Activated naive CD4-positive, alpha-beta T cell treated with anti-CD3 and anti-CD28 coated beads, Interleukin-2, amount 50 U/mL, for 24 hours (primary cell): ENCODE results near the gene TNNT2.

Experiments
- H3K27ac Mint-ChIP-seq: one replicate; pipeline ENCODE4 v1.8.0; 2021; ENCODE audit warnings: mild to moderate bottlenecking, mixed read lengths
- H3K27me3 Mint-ChIP-seq: one replicate; pipeline ENCODE4 v1.8.0; 2021; ENCODE audit warnings: mixed read lengths
- H3K36me3 Mint-ChIP-seq: one replicate; pipeline ENCODE4 v1.8.0; 2021; ENCODE audit warnings: mixed read lengths
- H3K4me1 Mint-ChIP-seq: one replicate; pipeline ENCODE4 v1.8.0; 2021; ENCODE audit warnings: mixed read lengths
- H3K4me3 Mint-ChIP-seq: one replicate; pipeline ENCODE4 v1.8.0; 2021; ENCODE audit warnings: mild to moderate bottlenecking, mixed read lengths
- H3K9me3 Mint-ChIP-seq: one replicate; pipeline ENCODE4 v1.8.0; 2021; ENCODE audit warnings: mixed read lengths

Gene TNNT2

GRCh38 chr1:201328576-201328975 is 48.9 kb downstream of the TNNT2 start:
- Mint-ChIP-seq H3K36me3 (no peaks in the 10 kb centered on the region), H3K4me1 (no peaks in the 10 kb centered on the region), H3K27me3 (no peaks in the 10 kb centered on the region), H3K27ac (no peak overlapping the region), H3K4me3 (no peak overlapping the region), H3K9me3 (no peaks in the 10 kb centered on the region)

DNA sequence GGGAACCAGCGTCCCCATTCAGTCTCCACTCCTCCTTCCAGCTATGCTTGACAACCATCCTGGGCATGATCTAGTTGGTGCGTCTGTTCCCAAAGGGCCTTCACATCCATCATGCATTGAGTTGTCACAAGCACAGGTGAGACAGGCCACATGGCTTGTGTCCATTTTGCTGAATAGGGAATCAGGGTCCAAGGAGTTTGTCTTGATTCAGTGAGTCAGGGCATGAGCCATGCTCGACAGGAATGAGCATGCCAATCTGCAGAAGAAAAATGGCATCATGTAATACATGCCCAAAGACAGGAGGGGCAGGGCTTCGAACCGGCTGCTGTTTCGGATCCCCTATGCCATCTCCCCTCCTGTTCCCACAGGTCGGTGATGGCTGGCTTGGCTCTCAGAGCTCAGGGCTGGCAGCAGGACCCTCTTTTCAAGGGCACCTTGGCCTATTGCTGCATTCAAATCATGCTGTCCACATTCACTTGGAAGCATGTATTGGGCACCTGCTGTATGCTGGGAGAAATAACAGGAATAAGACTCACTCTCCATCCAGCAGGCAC is 49.7 kb downstream of the TNNT2 start:
- H3K4me3 Mint-ChIP-seq: no peak overlapping the region
- no peaks in the 10 kb centered on the region for H3K4me1 Mint-ChIP-seq
- no peaks in the 10 kb centered on the region for H3K27me3 Mint-ChIP-seq
- no peak overlapping the region for H3K27ac Mint-ChIP-seq
- H3K36me3 Mint-ChIP-seq: no peaks in the 10 kb centered on the region
- H3K9me3 Mint-ChIP-seq: no peaks in the 10 kb centered on the region

- no peaks in the 10 kb centered on the region for H3K9me3 Mint-ChIP-seq
- H3K36me3 Mint-ChIP-seq: no peaks in the 10 kb centered on the region
- no peak overlapping the region for H3K27ac Mint-ChIP-seq
- H3K4me3 Mint-ChIP-seq: no peak overlapping the region
- no peaks in the 10 kb centered on the region for H3K4me1 Mint-ChIP-seq
- no peaks in the 10 kb centered on the region for H3K27me3 Mint-ChIP-seq
These were observed 50.8 kb downstream of the TNNT2 start for GRCh38 chr1:201326710-201327109.

- Mint-ChIP-seq H3K4me1 (no peaks in the 10 kb centered on the region), H3K27me3 (no peaks in the 10 kb centered on the region), H3K4me3 (no peak overlapping the region), H3K9me3 (no peaks in the 10 kb centered on the region), H3K27ac (no peak overlapping the region), H3K36me3 (no peaks in the 10 kb centered on the region)
These were observed 51.8 kb downstream of the TNNT2 start for GRCh38 chr1:201325678-201326060.

GRCh38 chr1:201324821-201325677 is 52.4 kb downstream of the TNNT2 start:
- no peaks in the 10 kb centered on the region for H3K36me3 Mint-ChIP-seq
- H3K4me3 Mint-ChIP-seq: no peak overlapping the region
- no peaks in the 10 kb centered on the region for H3K4me1 Mint-ChIP-seq
- no peak overlapping the region for H3K27ac Mint-ChIP-seq
- no peaks in the 10 kb centered on the region for H3K9me3 Mint-ChIP-seq
- no peaks in the 10 kb centered on the region for H3K27me3 Mint-ChIP-seq

- H3K27me3 Mint-ChIP-seq: no peaks in the 10 kb centered on the region
- H3K9me3 Mint-ChIP-seq: no peaks in the 10 kb centered on the region
- no peak overlapping the region for H3K27ac Mint-ChIP-seq
- no peaks in the 10 kb centered on the region for H3K36me3 Mint-ChIP-seq
- no peaks in the 10 kb centered on the region for H3K4me1 Mint-ChIP-seq
- no peak overlapping the region for H3K4me3 Mint-ChIP-seq
These were observed 53.2 kb downstream of the TNNT2 start for GRCh38 chr1:201324306-201324705.

DNA sequence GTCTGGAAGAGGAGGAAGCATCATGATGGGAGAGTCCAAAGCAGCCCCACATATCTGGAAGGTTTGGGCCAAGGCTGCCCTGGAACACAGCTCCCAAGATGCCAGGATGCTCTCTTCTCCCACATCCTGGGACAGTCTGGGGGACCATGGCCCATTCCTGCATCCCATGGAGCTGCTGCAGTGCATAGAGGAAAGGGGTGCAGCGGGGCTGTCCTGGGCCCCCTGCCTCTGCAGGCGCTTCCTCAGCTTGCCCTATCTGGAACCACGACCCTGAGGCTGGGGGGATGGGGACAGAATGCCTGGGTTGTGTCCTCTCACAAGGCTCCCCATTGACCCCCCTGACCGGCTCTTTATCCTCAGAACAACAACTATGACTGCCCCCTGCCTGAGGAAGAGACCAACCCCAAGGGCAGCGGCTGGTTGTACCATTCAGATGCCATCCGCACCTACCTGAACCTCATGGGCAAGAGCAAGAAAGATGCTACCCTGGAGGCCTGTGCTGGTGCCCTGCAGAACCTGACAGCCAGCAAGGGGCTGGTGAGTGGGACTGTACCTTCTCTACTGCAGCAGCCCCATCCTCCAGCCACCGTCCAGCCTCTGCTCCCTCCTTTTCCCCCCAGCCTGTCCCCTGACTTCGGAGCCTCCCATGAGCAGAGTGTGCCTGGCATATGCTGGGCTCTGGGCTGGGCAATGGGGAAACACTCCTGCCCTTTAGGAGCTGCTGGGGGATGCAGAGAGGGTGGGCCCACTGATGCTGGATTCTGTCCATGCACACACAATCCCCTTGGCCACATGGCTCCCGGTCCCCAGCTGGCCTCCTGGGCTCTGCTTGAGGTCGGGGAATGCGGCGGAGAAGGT is 54.6 kb downstream of the TNNT2 start:
- Mint-ChIP-seq H3K4me1 (no peaks in the 10 kb centered on the region), H3K27ac (no peak overlapping the region), H3K4me3 (no peak overlapping the region), H3K36me3 (no peaks in the 10 kb centered on the region), H3K27me3 (no peaks in the 10 kb centered on the region), H3K9me3 (no peaks in the 10 kb centered on the region)

DNA sequence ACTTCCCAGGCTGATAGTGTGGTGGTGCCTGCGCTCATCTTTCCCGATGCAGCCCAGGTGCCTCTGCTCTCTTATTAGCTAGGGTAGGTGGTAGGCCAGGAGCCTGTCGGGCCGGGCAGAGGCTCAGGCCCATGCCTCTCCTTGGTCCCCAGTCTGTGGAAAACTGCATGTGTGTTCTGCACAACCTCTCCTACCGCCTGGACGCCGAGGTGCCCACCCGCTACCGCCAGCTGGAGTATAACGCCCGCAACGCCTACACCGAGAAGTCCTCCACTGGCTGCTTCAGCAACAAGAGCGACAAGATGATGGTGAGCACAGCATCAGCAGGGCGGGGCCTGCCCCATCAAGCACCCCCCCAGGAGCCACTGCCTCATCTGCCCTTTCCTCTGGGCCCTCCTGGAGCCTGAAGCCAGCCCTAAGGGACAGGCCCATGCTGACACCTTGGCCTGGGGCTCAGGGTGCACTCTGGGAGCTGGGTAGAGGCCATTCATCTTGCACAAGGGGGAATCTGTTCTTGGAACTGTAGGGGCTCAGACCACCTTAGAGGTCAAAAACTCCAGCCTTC is 55.6 kb downstream of the TNNT2 start:
- no peaks in the 10 kb centered on the region for H3K36me3 Mint-ChIP-seq
- no peaks in the 10 kb centered on the region for H3K9me3 Mint-ChIP-seq
- H3K4me3 Mint-ChIP-seq: no peak overlapping the region

GRCh38 chr1:201320168-201320788 is 57.2 kb downstream of the TNNT2 start:
- H3K27me3 Mint-ChIP-seq: no peaks in the 10 kb centered on the region
- H3K4me1 Mint-ChIP-seq: no peaks in the 10 kb centered on the region
- no peaks in the 10 kb centered on the region for H3K9me3 Mint-ChIP-seq
- H3K4me3 Mint-ChIP-seq: no peak overlapping the region
- no peak overlapping the region for H3K27ac Mint-ChIP-seq
- H3K36me3 Mint-ChIP-seq: no peaks in the 10 kb centered on the region

More for the DNA sequence above, 55.6 kb downstream of the TNNT2 start:
- Mint-ChIP-seq H3K27ac (no peak overlapping the region), H3K27me3 (no peaks in the 10 kb centered on the region), H3K4me1 (no peaks in the 10 kb centered on the region)

DNA sequence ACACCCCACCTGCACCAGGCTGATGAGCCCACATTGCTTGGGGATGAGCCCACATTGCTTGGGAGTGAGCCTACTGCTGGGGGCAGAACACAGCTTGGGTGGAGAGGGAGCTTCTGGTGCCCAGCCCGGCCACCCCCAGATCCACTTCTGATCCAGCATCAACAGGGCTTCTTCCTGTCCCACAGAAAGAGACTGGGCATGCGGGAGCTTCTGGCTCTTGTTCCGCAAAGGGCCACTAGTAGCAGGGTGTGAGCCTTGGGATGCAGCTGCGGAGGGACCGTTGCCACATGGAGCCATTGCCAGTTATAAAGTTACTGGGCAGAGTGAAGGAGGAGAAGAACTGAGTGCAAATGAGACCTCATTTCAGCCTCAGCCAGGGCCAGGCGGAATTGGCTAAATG is 57.8 kb downstream of the TNNT2 start:
- no peak overlapping the region for H3K4me3 Mint-ChIP-seq
- H3K4me1 Mint-ChIP-seq: no peaks in the 10 kb centered on the region
- H3K9me3 Mint-ChIP-seq: no peaks in the 10 kb centered on the region
- no peak overlapping the region for H3K27ac Mint-ChIP-seq
- H3K27me3 Mint-ChIP-seq: no peaks in the 10 kb centered on the region
- H3K36me3 Mint-ChIP-seq: no peaks in the 10 kb centered on the region

DNA sequence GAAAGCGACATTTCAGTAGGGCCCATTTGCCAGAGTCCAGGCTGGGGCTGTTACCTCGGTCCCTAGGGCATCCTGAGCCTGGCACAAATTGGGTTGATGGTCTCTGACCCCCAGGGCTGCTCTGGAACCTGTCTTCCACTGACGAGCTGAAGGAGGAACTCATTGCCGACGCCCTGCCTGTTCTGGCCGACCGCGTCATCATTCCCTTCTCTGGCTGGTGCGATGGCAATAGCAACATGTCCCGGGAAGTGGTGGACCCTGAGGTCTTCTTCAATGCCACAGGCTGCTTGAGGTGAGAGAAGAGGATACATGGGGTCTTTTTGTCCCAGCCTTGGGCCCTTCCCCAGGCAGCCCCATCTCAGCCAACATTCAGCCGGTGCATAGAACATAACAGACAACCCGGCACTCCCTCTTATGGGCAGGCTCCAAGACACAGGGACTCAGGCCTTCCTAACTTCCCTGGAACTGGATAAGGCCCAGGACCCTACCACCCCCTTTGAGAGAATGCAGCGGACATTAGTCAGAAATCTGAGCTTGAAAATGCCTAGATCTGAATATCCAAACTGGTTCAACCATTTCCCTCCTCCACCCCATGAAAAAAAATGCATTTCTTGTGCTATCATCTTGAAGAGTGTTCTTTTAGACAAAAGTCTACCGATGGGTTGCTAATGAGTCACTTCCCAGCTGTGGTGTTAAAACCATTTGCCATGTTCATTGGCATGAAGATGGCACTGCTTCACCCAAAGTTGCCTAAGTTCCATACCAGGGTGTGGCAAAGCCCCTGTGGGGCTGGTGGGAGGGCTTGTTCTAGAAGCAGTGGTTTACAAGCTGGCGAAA is 58.8 kb downstream of the TNNT2 start:
- no peaks in the 10 kb centered on the region for H3K4me1 Mint-ChIP-seq
- H3K36me3 Mint-ChIP-seq: no peaks in the 10 kb centered on the region
- H3K27me3 Mint-ChIP-seq: no peaks in the 10 kb centered on the region
- H3K9me3 Mint-ChIP-seq: no peaks in the 10 kb centered on the region
- H3K27ac Mint-ChIP-seq: no peak overlapping the region
- no peak overlapping the region for H3K4me3 Mint-ChIP-seq

- Mint-ChIP-seq H3K36me3 (no peaks in the 10 kb centered on the region), H3K27me3 (no peaks in the 10 kb centered on the region), H3K9me3 (no peaks in the 10 kb centered on the region), H3K4me1 (no peaks in the 10 kb centered on the region), H3K4me3 (no peak overlapping the region), H3K27ac (no peak overlapping the region)
These were observed 59.9 kb downstream of the TNNT2 start for GRCh38 chr1:201317551-201317950.

GRCh38 chr1:201316556-201316955 is 60.9 kb downstream of the TNNT2 start:
- Mint-ChIP-seq H3K36me3 (no peaks in the 10 kb centered on the region), H3K4me3 (no peak overlapping the region), H3K4me1 (no peaks in the 10 kb centered on the region), H3K27ac (no peak overlapping the region), H3K27me3 (no peaks in the 10 kb centered on the region), H3K9me3 (no peaks in the 10 kb centered on the region)

DNA sequence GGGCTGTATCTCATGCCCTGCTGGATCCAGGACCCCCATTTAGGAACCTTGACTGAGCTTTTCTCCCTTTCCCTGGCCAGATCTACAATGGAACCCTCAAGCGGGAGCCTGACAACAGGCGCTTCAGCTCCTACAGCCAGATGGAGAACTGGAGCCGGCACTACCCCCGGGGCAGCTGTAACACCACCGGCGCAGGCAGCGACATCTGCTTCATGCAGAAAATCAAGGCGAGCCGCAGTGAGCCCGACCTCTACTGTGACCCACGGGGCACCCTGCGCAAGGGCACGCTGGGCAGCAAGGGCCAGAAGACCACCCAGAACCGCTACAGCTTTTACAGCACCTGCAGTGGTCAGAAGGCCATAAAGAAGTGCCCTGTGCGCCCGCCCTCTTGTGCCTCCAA is 64.4 kb downstream of the TNNT2 start:
- Mint-ChIP-seq H3K27ac (no peak overlapping the region), H3K4me3 (no peak overlapping the region), H3K4me1 (no peaks in the 10 kb centered on the region), H3K9me3 (no peaks in the 10 kb centered on the region), H3K27me3 (peaks cover 9% of the 10 kb centered on the region), H3K36me3 (no peaks in the 10 kb centered on the region)

DNA sequence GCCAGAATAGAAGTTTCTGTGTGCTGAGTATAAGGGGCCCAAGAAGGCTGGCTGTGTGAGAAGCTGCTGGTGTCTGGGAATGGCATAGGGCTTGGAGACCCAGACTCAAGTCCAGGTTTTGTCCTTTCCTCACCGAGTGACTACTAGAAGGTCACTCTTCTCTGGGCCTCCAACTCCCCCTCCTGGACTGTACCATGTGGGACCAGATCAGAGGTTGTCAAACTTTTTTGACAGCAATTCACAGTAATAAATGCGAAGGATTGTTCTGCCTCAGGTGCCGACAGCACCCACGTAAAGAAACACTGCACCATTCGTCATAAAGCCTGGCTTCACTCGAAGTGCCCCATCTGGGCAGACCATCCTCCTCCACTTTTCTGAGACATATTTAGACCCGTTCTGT is 65.2 kb downstream of the TNNT2 start:
- Mint-ChIP-seq H3K4me1 (no peaks in the 10 kb centered on the region), H3K4me3 (no peak overlapping the region), H3K27ac (no peak overlapping the region), H3K9me3 (no peaks in the 10 kb centered on the region), H3K36me3 (no peaks in the 10 kb centered on the region), H3K27me3 (peaks cover 9% of the 10 kb centered on the region)
